NCI-H82 (cell line): Measurements from ENCODE around the gene MRPL45.
"Not testable (repeated sequence)": the region's sequence is repeated elsewhere in the genome, so short reads cannot be mapped to it uniquely, and the experiment has no call there.

Experiments
- DNase-seq: peaks from one replicate; lab custom pipeline; 2025; lab: John Stamatoyannopoulos, UW

Gene MRPL45

DNA sequence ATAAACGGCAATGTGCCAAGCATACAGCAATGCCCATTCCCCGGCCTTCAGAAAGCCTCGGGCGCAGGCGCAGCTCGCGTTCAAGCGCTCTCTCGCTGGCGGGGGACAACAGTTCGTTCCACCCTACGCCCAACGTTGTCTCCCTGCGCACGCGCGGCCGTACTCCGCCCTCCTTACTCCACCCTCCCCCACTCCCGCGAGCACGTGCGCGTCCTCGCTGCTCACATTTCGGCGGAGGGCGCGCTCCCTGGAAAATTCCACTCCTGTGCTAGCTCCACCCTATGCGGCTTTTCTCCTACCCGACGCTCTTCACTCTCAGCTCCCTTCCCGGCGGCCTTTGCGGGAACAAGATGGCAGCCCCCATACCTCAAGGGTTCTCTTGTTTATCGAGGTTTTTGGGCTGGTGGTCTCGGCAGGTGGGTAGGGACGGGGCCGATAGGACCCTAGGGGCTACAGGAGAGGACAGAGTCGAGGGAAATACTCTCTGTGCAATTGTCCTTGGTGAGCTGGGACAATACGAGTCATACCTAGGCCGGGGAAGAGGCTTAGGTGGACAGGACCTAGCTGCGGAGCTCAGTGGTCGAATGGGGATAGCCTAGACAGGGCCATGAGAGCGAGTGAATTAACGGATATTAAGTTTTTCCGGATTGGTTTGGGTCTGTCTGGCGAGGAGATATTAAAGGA lies at the start of gene MRPL45:
Gene MRPL45 (plus strand): TSS at position 335 of the 684 bp plus-strand sequence. CDS start 16 bp downstream, at position 351.
- DNase-seq, result peak; percentile 97

DNA sequence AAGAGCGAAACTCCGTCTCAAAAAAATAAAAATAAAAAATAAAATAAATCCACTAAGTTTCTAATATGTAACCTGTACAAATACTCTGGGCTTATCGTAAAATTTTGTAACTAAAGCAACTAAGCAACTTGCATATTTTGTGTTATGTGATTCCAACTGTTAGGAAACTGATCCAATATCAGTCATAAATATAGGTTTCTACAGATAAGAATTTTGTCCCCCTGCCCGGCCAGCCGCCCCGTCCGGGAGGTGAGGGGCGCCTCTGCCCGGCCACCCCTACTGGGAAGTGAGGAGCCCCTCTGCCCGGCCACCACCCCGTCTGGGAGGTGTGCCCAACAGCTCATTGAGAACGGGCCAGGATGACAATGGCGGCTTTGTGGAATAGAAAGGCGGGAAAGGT lies 43.8 kb upstream of the MRPL45 start:
- not testable (repeated sequence) for DNase-seq

DNA sequence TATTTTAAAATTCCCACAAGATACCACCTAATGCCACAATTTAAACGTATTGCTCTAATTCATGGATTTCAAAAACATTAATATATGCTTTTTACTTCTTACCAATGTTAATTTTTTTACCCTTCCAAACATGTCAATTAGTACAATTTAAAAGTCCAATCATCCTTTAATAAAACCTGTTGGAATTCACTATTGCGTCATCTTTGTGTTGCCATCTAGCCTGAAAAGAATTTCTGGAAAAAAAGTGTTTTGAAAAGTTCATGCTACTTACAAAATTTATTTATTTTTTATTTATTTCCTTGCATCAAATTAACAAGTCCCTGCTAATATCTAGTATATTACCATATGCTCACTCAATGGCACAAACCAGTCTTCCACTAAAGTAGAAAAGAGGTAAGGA lies 42.6 kb upstream of the MRPL45 start:
- DNase-seq, result not testable (repeated sequence)

DNA sequence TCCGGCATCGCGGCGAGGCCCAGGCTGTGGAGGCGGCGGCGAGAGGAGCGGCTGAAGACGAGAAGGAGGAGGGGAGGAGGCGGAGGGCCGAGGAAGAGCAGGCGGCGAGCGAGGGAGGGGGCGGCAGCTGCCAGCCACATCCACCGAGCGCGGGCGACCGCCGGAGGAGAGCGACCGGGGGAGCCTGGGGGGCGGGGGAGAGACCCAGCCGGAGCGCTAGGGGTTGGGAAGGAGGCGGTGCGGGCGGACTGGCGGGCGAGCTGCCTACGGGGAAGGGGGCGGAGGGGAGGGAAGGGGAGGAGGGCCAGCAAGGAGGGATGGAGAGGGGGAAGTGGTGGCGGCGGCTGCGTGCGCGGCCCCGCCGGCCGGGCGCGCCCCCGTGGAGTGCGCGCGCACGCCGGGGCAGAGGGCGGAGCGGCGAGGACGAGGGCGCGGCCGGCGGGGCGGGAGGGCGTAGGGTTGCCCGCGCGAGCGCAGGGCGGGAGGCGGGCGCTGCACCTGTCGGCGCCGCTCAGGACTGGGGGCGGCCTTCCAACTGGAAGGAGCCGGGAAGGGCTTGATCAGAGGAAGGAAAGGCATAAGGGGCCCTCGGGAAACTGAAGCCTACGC lies 39.9 kb upstream of the MRPL45 start:
- DNase-seq, result peak; percentile 95

DNA sequence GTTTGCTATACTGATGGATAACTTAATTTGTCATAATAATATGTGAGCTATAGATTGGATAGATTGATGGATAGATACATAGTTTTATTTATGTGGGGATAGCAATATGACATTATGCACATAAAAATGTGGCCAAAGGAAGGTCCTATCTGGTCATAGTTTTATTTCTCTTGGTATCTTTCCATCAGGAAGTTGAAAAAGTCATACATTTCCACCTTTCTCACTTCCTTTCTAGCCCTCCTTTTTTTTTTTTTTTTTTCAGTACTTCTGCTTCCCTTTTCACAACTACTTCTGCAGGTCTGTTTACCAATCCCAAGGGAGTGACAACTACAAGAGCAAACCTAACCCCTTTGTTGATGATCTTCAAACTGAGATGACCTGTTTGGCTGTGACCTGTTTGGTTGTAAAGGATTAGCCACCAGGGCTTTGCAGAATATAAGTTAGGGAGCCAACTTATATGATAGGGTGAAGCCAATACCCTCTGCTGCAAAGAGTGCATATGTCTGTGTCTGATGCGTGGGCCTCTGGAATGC lies 30.9 kb upstream of the MRPL45 start:
- not testable (repeated sequence) for DNase-seq

DNA sequence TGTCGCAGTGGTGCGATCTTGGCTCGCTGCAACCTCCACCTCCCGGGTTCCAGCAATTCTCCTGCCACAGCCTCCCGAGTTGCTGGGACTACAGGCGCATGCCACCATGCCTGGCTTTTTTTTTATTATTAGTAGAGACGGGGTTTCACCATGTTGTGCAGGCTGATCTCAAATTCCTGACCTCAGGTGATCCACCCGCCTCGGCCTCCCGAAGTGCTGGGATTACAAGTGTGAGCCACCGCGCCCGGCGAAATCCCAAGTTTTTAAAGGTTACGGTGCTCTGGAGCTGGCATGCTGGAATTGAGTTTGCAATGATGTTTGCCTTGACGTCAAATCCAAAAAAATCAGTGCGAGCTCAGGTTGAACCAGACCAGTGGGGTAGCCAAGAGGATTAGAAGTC lies 30.4 kb upstream of the MRPL45 start:
- not testable (repeated sequence) for DNase-seq

DNA sequence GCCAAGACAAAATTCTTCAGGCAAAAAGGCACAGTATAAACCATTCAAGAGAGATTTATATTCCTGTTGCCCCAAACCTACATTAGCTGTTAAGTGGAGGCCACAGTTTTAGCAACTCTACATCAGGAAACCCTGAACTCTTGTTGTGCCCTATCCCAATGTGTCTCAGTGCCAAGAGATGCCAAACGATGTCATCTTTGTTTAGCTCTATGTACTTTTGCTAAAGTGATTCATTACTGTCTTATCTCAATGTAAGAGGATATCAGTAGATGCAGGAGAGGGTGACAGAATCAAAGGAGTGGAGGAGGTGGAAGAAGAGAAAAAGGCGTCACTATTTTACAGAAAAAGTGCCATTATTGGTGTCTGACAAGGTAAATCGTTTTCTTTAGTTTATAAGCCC lies 28.8 kb upstream of the MRPL45 start:
- not testable (repeated sequence) for DNase-seq

DNA sequence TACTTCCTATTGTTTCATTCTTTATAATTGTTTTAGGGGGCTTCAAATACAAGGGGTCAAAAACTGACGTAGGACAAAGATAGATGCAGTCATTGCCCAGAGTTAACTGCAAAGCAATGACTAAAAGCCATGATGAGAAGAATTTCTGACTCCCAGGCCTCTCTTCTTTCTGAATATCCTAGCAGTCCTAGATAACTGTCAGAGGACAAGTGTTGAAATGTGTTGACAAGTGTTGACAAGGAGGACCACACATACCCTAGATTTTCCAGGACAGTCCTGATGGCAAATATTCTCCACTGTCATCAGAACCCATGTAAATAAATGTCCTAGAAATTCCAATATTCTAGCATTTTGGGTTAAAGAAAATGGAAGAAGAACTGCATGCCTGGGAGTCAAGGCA lies 27.9 kb upstream of the MRPL45 start:
- not testable (repeated sequence) for DNase-seq

DNA sequence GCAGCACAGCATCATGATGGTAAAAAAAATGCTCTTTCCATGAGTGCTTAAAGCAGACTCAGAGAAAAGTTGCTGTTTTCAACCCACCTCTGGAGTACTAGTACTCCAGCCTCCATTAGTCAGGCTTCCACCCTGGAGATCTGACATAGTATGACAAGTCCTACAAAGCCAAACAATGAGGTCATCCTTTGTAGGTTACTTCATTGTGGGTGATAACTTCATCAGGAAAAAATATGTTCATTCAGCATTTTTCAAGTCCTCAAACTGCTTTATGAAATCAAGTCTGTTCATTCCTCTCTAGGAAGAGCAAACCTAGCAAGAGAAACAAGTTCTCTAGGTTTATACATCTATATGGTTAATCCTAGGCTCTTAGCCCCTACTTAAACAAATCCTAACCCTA lies 27.4 kb upstream of the MRPL45 start:
- DNase-seq, result not testable (repeated sequence)

DNA sequence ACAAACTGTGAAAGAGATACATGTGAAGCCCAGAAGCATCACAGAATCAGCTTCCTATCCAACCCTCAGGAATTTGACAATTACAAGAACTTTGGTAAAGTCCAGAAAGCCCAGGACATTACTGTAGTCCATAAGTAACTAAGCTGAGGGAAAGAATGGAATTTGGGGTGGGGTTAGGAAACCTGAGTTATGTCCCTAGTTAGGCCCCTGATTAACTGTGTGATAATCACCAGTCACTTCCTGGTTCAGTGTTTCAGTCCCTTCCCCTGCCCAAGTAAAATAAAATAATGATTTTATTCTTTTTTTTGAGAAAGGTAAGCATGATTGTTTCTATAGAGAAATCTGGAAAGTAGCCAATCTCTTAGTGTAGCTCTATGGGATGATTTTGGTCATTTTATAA lies 11.0 kb upstream of the MRPL45 start:
- DNase-seq, result not testable (repeated sequence)

DNA sequence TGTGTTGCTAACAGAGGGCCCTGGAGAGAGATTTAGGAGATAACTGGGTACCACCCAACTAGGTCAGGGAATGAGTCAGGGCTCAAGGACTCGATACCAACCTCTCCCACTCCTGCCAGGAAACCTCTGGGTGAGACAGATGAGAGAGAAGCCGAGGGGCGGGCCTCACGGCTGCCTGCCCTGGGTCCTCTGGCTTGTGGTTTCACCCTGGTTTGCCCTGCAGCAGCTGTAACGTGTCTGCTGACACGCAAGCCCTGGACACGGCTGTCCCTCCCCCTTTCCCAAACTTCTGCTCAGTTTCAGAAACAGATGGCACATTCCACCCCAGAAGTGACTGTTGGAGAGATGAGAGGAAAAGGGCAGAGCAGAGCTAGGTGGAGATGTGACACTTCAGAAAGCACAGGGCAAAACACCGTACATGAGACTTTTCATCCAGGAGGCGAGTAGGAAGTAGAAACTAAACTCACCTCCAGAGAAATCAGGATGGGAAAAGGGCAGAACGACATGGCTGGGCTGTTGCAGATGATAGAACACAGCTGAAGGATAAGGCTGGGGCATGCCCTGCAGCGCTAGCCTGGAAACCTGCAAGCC lies 10.4 kb upstream of the MRPL45 start:
- DNase-seq, result peak; percentile 69

DNA sequence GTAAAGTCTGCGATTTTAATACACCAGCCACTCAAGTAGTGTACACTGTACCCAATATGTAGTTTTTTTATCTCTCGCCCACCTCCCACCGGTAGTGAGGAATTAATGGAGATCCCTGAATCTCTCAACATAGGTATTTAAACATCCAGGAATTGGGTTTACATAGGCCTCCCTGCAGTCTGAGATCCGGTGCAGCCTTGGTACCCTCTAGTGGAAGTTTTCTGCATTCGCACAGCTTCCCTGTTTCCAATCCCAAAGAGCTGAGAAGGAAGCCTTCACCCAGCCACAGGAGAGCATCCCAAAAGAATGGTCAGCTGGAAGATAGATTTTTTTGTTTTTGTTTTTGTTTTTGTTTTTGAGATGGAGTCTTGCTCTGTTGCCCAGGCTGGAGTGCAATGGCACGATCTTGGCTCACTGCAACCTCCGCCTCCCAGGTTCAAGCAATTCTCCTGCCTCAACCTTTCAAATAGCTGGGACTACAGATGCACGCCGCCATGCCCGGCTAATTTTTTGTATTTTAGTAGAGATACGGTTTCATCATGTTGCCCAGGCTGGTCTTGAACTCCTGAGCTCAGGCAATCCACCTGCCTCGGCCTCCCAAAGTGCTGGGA lies 8.6 kb upstream of the MRPL45 start:
- peak; percentile 62 for DNase-seq

DNA sequence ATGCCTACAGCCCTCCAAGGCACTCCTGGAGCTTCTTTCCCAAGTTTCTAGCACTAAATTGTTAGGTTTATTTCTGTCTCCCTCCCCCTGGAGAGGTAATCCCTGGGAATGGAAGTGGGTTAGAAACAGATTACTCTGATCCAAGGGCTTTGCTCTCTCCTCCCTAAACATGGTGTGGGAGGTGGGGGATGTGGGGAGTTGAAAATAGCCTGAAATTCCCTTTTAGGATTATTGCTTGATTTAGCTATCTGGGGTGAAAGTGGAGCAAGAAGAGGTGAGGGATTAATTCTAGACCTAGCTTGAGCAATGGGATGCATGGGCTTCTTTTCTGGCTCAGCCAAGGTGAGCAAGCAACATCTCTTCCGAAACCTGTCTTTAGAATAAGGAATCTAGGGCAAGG lies 7.2 kb upstream of the MRPL45 start:
- peak; percentile 13 for DNase-seq

DNA sequence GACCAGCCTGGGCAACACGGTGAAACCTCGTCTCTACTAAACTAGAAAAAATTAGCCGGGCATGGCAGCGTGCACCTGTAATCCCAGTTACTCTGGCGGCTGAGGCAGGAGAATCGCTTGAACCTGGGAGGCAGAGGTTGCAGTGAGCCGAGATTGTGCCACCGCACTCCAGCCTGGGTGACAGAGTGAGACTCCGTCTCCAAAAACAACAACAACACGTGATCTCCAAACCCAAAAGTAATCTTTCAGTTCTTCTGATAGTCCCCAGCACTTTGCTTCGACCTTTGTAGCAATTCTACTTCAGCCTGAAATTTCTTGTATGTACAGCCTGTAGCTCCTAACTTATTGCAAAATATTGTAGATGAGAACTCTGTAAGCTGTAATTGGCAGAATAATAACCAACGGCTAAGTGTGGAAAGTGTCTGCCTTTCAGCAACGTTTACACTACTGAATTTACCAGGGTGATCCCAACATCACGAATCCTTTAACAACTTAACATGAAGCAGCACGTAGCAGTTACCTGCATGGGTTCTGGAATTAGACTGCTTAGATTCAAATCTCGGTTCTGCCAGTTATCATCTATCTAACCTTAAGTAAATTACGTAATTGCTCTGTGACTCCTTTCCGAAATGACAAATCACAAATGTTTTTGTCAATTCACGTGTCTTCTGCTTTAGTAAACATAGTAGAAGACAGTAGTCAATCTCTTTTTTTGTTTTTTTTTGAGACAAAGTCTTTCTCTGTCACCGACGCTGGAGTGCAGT lies 1.2 kb upstream of the MRPL45 start:
- not testable (repeated sequence) for DNase-seq

DNA sequence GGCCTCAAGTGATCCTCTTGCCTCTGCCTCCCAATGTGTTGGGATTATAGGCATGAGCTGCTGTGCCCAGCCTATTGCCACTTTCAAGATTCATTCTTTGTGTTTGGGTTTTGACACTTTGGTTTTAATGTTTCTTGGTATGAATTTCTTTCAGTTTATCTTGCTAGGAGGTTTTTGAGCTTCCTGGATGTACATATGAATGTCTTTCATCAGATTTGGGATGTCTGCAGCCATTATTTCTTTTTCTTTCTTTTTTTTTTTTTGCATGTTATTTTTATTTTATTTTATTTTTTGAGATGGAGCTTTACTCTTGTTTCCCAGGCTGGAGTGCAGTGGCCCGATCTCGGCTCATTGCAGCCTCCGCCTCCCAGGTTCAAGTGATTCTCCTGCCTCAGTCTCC lies 18.5 kb downstream of the MRPL45 start:
- DNase-seq, result no peak

DNA sequence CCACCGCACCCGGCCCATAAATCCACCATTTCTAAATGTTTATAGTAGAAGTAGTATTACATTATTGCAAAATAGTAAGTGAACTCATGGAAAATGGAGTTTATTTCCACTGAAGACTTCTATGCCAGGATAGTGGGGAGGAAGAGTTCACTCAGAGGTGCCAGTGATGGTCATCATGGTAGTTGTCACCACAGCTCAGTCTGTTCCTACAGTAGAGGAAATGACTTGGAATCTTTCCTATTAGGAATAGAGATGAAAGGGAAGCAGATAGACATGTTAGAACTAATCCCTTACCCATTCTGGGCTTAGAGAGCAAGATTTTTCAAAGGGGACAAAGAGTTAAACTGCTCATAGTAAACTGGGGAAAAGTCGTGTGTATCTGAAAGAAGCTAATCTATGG lies 20.1 kb downstream of the MRPL45 start:
- DNase-seq, result no peak

DNA sequence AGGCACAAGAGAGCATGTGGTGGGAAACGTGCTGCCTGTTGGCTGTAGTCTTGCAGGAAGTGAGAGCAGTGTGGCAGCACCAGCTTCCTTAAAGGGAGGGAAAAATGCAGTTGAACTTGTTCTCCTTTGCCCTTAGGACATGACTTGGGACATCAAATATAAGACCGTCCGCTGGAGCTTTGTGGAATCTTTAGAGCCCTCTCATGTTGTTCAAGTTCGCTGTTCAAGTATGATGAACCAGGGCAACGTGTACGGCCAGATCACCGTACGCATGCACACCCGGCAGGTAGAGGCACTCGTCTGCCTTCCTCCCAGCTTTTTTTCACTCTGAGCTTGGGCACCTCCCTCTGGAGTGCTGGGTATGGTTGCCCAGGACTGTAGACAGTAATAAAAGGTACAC lies 23.5 kb downstream of the MRPL45 start:
- no peak for DNase-seq

DNA sequence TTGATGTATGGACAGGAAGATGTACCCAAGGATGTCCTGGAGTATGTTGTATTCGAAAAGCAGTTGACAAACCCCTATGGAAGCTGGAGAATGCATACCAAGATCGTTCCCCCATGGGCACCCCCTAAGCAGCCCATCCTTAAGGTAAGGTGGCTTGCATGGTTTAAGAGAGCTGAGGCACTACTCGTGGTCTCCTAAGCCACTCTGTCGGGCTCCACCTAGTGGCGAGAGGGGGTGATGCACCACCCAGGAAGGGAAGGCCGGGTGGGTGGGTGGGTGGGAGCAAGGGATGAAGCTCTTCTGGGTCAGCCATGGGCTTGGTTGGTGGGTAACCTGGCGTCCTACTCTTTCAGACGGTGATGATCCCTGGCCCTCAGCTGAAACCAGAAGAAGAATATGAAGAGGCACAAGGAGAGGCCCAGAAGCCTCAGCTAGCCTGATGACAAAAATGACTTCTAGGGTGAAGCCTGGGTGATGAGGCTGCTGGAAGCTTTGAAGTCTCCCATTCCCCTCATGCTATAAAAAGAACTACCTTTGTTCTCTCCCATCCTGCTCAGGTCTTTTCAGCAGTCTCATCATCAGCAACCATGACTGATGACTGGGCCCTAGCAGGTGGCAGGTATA lies 25.3 kb downstream of the MRPL45 start:
- DNase-seq, result peak; percentile 85

DNA sequence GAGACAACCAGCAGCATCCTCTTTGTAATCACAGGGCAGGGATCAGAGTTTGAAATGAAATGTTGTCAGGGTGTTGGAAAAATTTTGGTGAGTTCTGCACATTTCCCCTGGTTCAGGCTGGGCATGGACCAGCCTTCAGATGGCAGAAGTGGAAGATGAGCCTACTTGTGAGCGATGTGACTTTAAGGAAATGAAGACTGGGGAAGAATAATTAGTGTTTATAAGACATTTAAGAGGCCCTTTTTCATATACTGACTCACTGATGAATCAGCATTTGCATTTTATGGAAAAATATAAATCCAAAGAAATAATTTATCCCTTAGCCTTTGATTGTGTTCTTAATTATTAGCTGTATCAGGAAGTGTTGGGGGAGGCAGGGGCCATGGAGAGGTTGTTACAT lies 25.9 kb downstream of the MRPL45 start:
- no peak for DNase-seq

DNA sequence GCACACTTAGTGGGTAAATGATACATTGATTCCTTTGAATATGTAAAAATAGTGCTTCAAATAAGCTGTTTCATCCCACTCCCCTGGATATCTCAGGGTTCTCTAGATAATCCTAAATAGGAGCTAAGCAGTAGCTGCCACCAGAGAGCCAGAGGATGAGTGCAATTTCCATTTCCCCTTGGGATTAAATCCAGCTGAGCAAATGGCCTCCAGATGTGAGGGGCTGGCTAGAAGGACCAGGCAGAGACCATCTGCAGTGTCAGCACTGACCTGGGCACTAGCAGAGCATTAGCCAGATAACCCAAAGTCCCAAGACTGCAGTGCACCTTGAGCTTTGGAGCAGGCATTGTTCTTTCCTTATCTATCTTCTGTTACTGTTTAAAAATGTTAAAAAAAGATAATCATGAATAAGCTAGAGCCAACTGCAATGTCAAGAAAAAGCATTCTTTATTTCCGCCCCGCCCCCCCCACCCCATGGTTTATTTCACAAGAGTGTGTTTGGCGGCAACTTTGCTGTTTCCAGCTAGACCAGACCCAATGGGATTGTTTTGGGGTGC lies 27.3 kb downstream of the MRPL45 start:
- DNase-seq, result peak; percentile 59

DNA sequence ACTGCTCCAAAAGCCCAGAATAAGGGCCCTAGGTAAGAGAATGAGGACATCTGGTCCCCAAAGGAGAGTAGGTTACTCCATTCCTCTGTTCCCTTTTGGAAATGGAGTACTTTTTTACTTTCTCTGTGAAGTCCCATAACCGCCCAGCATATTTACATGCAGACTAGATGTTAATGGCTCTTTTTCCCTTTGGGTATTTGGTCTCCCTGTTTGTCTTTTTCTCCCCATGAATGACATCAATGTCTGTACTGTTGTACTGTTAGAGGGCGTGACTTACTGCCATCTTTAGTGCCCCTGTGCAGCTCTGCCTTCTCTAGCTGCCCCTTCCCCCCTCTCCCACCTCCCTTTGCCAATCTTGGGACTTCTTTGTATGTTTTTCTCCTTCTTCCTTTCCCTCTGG lies 27.8 kb downstream of the MRPL45 start:
- DNase-seq, result no peak
